GM18909 (cell line): ENCODE results near the gene TSPY10.
"Not testable (repeated sequence)": the region's sequence is repeated elsewhere in the genome, so short reads cannot be mapped to it uniquely, and the experiment has no call there.

Experiments
- ATAC-seq: cut with Tn5 transposase; IDR thresholded peaks from one replicate; pipeline ENCODE4 v1.9.1; 2021; ENCODE audit warnings: mild to moderate bottlenecking; ENCODE audit not compliant: unreplicated experiment, poor library complexity

Gene TSPY10, protein sequence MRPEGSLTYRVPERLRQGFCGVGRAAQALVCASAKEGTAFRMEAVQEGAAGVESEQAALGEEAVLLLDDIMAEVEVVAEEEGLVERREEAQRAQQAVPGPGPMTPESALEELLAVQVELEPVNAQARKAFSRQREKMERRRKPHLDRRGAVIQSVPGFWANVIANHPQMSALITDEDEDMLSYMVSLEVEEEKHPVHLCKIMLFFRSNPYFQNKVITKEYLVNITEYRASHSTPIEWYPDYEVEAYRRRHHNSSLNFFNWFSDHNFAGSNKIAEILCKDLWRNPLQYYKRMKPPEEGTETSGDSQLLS

DNA sequence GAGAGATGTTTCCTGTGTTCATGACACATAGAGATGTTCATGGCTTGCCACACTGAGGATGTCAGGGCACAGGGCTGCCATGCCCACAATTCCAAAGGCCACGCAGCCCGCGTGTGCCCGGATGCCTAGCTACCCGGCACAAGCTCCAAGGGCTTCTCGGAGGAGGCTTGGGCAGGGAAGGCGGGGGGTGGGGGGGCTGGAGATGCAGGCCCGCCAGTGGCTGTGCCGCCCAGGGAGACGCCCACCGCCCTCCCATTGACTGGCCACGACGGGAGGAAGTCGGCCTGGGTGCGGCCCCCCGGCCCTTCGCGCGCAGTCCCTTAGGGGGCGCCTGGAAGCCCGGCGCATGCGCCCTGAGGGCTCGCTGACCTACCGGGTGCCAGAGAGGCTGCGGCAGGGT, at the start of gene TSPY10:
Gene TSPY10 (plus strand): TSS at position 301 of the 400 bp plus-strand sequence. CDS start 46 bp downstream, at position 347.
- not testable (repeated sequence) for ATAC-seq

DNA sequence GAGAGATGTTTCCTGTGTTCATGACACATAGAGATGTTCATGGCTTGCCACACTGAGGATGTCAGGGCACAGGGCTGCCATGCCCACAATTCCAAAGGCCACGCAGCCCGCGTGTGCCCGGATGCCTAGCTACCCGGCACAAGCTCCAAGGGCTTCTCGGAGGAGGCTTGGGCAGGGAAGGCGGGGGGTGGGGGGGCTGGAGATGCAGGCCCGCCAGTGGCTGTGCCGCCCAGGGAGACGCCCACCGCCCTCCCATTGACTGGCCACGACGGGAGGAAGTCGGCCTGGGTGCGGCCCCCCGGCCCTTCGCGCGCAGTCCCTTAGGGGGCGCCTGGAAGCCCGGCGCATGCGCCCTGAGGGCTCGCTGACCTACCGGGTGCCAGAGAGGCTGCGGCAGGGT, 40.7 kb upstream of the TSPY10 start, which contains the start of gene TSPY9:
Gene TSPY9 (plus strand): TSS at position 301 of the 400 bp plus-strand sequence. CDS start 46 bp downstream, at position 347.
- ATAC-seq, result not testable (repeated sequence)

DNA sequence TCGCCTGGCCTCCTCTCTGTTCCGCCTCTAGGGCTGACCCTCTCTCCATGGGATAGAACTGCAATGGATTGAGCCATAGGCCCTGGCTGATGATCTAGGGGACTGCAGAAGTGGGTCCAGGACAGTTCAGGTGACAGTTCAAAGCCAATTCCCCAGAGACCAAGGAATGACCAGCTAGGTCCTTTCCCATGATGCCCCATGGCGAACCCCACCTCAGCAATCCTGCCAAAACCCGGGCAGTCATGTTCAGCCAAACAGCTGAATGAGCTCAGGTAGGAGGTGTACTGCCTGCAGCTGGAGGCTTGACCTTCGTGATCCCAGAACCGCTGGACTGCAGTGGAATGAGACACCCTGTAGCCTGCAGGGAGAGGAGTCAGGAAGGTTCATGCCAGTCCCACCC, 23.3 kb upstream of the TSPY10 start:
- not testable (repeated sequence) for ATAC-seq

DNA sequence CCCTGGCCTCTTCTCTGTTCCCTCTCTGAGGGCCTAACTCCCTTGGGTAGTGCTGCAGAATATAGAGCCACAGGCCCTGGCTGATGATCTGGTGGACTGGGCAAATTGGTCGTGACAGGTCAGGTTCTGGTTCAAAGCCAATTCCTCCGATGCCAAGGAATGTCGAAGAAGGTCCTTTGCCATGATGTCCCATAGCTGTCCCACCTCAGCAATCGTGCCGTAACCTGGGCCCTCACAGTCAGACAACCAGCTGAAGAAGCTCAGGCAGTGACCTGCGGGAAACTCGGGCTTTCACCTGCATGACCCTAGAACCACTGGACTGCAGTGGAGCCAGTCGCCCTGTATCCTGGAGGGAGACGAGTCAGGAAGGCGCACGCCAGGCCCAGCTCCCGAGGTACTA, 11.4 kb upstream of the TSPY10 start:
- ATAC-seq, result not testable (repeated sequence)
